ENCODE data around the gene FAM162A.
"Not testable (repeated sequence)": the region's sequence is repeated elsewhere in the genome, so short reads cannot be mapped to it uniquely, and the experiment has no call there.

DNA sequence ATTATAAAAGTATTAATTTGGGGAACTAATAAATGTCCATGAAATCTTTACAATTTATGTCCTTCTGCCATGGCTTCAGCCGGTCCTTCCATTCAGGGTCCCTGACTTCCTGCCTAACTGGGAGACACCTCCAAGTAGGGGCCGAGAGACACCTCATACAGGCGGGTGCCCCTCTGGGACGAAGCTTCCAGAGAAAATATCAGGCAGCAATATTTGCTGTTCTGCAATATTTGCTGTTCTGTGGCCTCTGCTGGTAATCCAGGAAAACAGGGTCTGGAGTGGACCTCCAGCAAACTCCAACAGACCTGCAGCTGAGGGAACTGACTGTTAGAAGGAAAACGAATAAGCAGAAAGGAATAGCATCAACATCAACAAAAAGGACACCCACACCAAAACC, 60.5 kb downstream of the FAM162A start:
- TF ChIP-seq, protein P1, sequence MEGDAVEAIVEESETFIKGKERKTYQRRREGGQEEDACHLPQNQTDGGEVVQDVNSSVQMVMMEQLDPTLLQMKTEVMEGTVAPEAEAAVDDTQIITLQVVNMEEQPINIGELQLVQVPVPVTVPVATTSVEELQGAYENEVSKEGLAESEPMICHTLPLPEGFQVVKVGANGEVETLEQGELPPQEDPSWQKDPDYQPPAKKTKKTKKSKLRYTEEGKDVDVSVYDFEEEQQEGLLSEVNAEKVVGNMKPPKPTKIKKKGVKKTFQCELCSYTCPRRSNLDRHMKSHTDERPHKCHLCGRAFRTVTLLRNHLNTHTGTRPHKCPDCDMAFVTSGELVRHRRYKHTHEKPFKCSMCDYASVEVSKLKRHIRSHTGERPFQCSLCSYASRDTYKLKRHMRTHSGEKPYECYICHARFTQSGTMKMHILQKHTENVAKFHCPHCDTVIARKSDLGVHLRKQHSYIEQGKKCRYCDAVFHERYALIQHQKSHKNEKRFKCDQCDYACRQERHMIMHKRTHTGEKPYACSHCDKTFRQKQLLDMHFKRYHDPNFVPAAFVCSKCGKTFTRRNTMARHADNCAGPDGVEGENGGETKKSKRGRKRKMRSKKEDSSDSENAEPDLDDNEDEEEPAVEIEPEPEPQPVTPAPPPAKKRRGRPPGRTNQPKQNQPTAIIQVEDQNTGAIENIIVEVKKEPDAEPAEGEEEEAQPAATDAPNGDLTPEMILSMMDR (IDR thresholded peaks at IDR 0.05), result not testable (repeated sequence)
- TF ChIP-seq POLR2A (IDR thresholded peaks at IDR 0.05), result not testable (repeated sequence)

All from heart left ventricle (tissue), 13 donors.